Gastrocnemius medialis (tissue), 4 donors: ENCODE results near the gene UBR2. TPM values are rescaled to one million over a fixed set of nuclear protein-coding genes. Genes with fewer than 3 reads are reported as not detected.

Experiments
- ATAC-seq, 2 donors: fragments of 150-250 bp; one replicate each; pipeline ENCODE4 v1.9.1; 2016
- DNase-seq, 2 donors: peaks; one replicate each; pipeline ENCODE4 v3.0.0-alpha.2; 2019
- H3K27ac ChIP-seq, 4 donors: fragments of 200-600 bp; sonication (generic); 1 replicate in 1 of 4; 2 replicates in 3 of 4; pipeline ENCODE4 v1.5.1; 2016 to 2018; ENCODE audit warnings: mild to moderate bottlenecking in 2 of 4, moderate library complexity in 1 of 4
- H3K27me3 ChIP-seq, 3 donors: fragments of 200-600 bp; sonication (generic) in 2 of 3; 1 replicate in 1 of 3; 2 replicates in 2 of 3; pipeline versions ENCODE4 v1.5.1 to v1.6.0; 2016 to 2019; ENCODE audit warnings: mild to moderate bottlenecking in 1 of 3, moderate library complexity in 1 of 3
- H3K36me3 ChIP-seq, 2 donors: fragments of 200-600 bp; sonication (generic) in 1 of 2; one replicate each; pipeline ENCODE4 v1.5.1; 2017 to 2018
- H3K4me1 ChIP-seq, 2 donors: fragments of 200-600 bp; sonication (generic) in 1 of 2; one replicate each; pipeline ENCODE4 v1.5.1; 2016 to 2017; ENCODE audit warnings: mild to moderate bottlenecking in 2 of 2
- H3K4me3 ChIP-seq, 4 donors: fragments of 200-600 bp; sonication (generic) in 3 of 4; 1 replicate in 1 of 4; 2 replicates in 3 of 4; pipeline ENCODE4 v1.5.1; 2016 to 2019; ENCODE audit warnings: mild to moderate bottlenecking in 2 of 4
- H3K9me3 ChIP-seq, 3 donors: fragments of 200-600 bp; sonication (generic) in 2 of 3; 1 replicate in 1 of 3; 2 replicates in 2 of 3; pipeline ENCODE4 v1.5.1; 2016 to 2019
- CTCF ChIP-seq, 5 experiments: fragments of 450-650 bp in 3 of 5; fragments of 200-600 bp in 2 of 5; sonication (generic) in 2 of 5; IDR thresholded peaks in 4 of 5; conservative IDR thresholded peaks in 1 of 5; 1 replicate in 4 of 5; 2 replicates in 1 of 5; pipeline ENCODE4 v1.5.1; 2016 to 2019; ENCODE audit warnings: antibody characterized with exemption in 5 of 5, mild to moderate bottlenecking in 3 of 5, moderate library complexity in 3 of 5
- POLR2A ChIP-seq, 2 donors: fragments of 450-650 bp; IDR thresholded peaks; one replicate each; pipeline ENCODE4 v1.6.1; 2017; ENCODE audit warnings: antibody characterized with exemption in 2 of 2, mild to moderate bottlenecking in 2 of 2, moderate library complexity in 2 of 2
- in situ Hi-C, 4 donors: fragments of 200-750 bp; cut with MboI; loops; one replicate each; pipeline versions ENCODE4 v1.15.0 to v1.8.0; 2017; ENCODE audit warnings: low sequenced_read_pairs in 4 of 4
- intact Hi-C: fragments of 100-400 bp; cut with DNase I; formaldehyde crosslinking; loops from one replicate; pipeline ENCODE4 v1.15.1; 2023; ENCODE audit warnings: low total_unique reads
- total RNA-seq, 4 donors: library from RNA; depleted of rRNA; stranded (reverse); fragments of >200 nt; gene quantifications; one replicate each; pipeline versions ENCODE4 v1.1.0 to v1.2.3, GENCODE V29; 2016

Gene UBR2
- total RNA-seq, 4 donors from 2014 or later: 40.8 to 46.2 (median 44.7) TPM

GRCh38 chr6:42629845-42630244, 66.0 kb downstream of the UBR2 start:
- no peak for ATAC-seq
- no peak for TF ChIP-seq POLR2A (IDR thresholded peaks at IDR 0.05)
- TF ChIP-seq CTCF (IDR thresholded peaks at IDR 0.05 in 4 of 5, conservative IDR thresholded peaks at IDR 0.05 in 1 of 5): no peak
- intact Hi-C loops: no loop called here
- no peaks in the 10 kb centered on the region for H3K27me3 ChIP-seq
- H3K27ac ChIP-seq: peak overlapping the region in 2 of 4 donors; percentile 9 to 14
- peaks cover 0 to 23% of the 10 kb centered on the region in 2 donors for H3K36me3 ChIP-seq
- H3K9me3 ChIP-seq: no peaks in the 10 kb centered on the region
- H3K4me3 ChIP-seq: no peak overlapping the region
- DNase-seq: no peak
- in situ Hi-C loops: loop anchor here in 2 of 4 donors (25.0 kb wide), 1 partner anchor 932 kb away; no protein-coding TSS in a partner anchor
- H3K4me1 ChIP-seq: peaks cover 19 to 22% of the 10 kb centered on the region in 2 donors

- DNase-seq (no peak), ATAC-seq (no peak)
- H3K4me1 ChIP-seq: no peaks in the 10 kb centered on the region
- H3K27me3 ChIP-seq: no peaks in the 10 kb centered on the region
- TF ChIP-seq POLR2A (IDR thresholded peaks at IDR 0.05) (no peak), CTCF (IDR thresholded peaks at IDR 0.05 in 4 of 5, conservative IDR thresholded peaks at IDR 0.05 in 1 of 5) (no peak)
- no peaks in the 10 kb centered on the region for H3K9me3 ChIP-seq
- no peak overlapping the region for H3K27ac ChIP-seq
- in situ Hi-C loops (loop anchor here in 2 of 4 donors (25.0 kb wide), 1 partner anchor 925 kb away; no protein-coding TSS in a partner anchor), intact Hi-C loops (no loop called here)
- H3K4me3 ChIP-seq: no peak overlapping the region
- peaks cover 0 to 77% of the 10 kb centered on the region in 2 donors for H3K36me3 ChIP-seq
These were observed 73.9 kb downstream of the UBR2 start for GRCh38 chr6:42637681-42638080.

DNA sequence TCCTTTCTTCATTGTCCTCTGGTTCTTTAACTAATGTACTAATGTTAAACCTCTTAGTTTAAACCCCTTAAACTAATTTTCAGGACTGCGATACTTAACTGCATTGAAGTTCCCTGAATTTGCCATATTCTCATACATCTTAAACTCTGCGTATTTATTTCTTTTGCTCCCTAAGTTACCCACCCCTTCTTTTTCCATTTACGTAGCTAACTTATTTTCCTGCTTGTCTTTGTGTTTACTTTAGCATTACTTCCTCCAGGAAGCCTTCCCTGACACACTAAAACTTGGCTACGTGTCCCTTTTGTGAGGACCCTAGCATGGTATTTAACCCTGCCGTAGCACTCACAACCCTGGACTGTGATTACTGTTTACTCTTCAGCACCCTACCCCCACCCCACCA, 79.0 kb downstream of the UBR2 start:
- H3K36me3 ChIP-seq: peaks cover 0 to 79% of the 10 kb centered on the region in 2 donors
- ATAC-seq: no peak
- no peak for DNase-seq

GRCh38 chr6:42644211-42644610, 80.4 kb downstream of the UBR2 start:
- H3K27me3 ChIP-seq: no peaks in the 10 kb centered on the region
- no peak overlapping the region for H3K27ac ChIP-seq
- ATAC-seq (no peak), DNase-seq (no peak)
- intact Hi-C loops (no loop called here), in situ Hi-C loops (loop anchor here in 2 of 4 donors (25.0 kb wide), 1 partner anchor 918 kb away; no protein-coding TSS in a partner anchor)
- TF ChIP-seq POLR2A (IDR thresholded peaks at IDR 0.05) (no peak), CTCF (IDR thresholded peaks at IDR 0.05 in 4 of 5, conservative IDR thresholded peaks at IDR 0.05 in 1 of 5) (no peak)
- H3K4me3 ChIP-seq: no peak overlapping the region
- H3K36me3 ChIP-seq: peaks cover 0 to 78% of the 10 kb centered on the region in 2 donors
- no peaks in the 10 kb centered on the region for H3K4me1 ChIP-seq
- H3K9me3 ChIP-seq: no peaks in the 10 kb centered on the region

More for the DNA sequence above, 79.0 kb downstream of the UBR2 start:
- Histone ChIP-seq H3K4me1 (no peaks in the 10 kb centered on the region), H3K9me3 (no peaks in the 10 kb centered on the region), H3K27ac (no peak overlapping the region), H3K4me3 (no peak overlapping the region), H3K27me3 (no peaks in the 10 kb centered on the region)
- intact Hi-C loops (no loop called here), in situ Hi-C loops (loop anchor here in 2 of 4 donors (25.0 kb wide), 1 partner anchor 920 kb away; no protein-coding TSS in a partner anchor)
- TF ChIP-seq POLR2A (IDR thresholded peaks at IDR 0.05) (no peak), CTCF (IDR thresholded peaks at IDR 0.05 in 4 of 5, conservative IDR thresholded peaks at IDR 0.05 in 1 of 5) (no peak)
